SK-N-SH (cell line): ENCODE measurements around the gene EPB41L4B.

Source experiments
- CHD2 ChIP-seq: fragments of 150-350 bp; IDR thresholded peaks from 2 replicates; pipeline ENCODE4 v1.6.1; 2018; ENCODE audit warnings: low read length; ENCODE audit not compliant: partially characterized antibody
- FOXM1 ChIP-seq: IDR thresholded peaks from 2 replicates; pipeline ENCODE4 v1.4.0; 2012; ENCODE audit warnings: low read depth, mild to moderate bottlenecking
- GABPA ChIP-seq: IDR thresholded peaks from 2 replicates; pipeline ENCODE4 v1.4.0; 2012; ENCODE audit warnings: low read depth, mild to moderate bottlenecking
- JUND ChIP-seq: IDR thresholded peaks from 2 replicates; pipeline ENCODE4 v1.4.0; 2012
- MAX ChIP-seq: IDR thresholded peaks from 2 replicates; pipeline ENCODE4 v1.4.0; 2012; ENCODE audit warnings: low read depth
- POLR2AphosphoS5 ChIP-seq: IDR thresholded peaks from 2 replicates; pipeline ENCODE4 v1.6.1; 2012; ENCODE audit warnings: low read depth, low read length
- TEAD4 ChIP-seq: IDR thresholded peaks from 2 replicates; pipeline ENCODE4 v1.4.0; 2012; ENCODE audit warnings: mild to moderate bottlenecking, borderline replicate concordance; ENCODE audit not compliant: insufficient read depth
- ZBTB33 ChIP-seq: IDR thresholded peaks from 2 replicates; pipeline ENCODE4 v1.4.0; 2012; ENCODE audit warnings: low read depth, borderline replicate concordance
- TF ChIP-seq, protein P1 (sequence below): fragments of 200-600 bp; sonication (generic); IDR thresholded peaks from 2 replicates; pipeline ENCODE4 v1.6.1; 2017; ENCODE audit warnings: antibody characterized with exemption, mild to moderate bottlenecking, moderate library complexity
- TF ChIP-seq, protein P2 (sequence below): IDR thresholded peaks from 2 replicates; pipeline ENCODE4 v1.6.1; 2012; ENCODE audit warnings: mild to moderate bottlenecking, low read depth, low read length, moderate library complexity
- TF ChIP-seq, protein P3 (sequence below): fragments of 150-350 bp; IDR thresholded peaks from 2 replicates; pipeline ENCODE4 v1.6.1; 2017; ENCODE audit warnings: antibody characterized with exemption, low read length, low read depth, borderline replicate concordance

GRCh38 chr9:109255394-109255793 is 65.5 kb downstream of the EPB41L4B start:
- no peak for TF ChIP-seq GABPA
- TF ChIP-seq, protein P1, sequence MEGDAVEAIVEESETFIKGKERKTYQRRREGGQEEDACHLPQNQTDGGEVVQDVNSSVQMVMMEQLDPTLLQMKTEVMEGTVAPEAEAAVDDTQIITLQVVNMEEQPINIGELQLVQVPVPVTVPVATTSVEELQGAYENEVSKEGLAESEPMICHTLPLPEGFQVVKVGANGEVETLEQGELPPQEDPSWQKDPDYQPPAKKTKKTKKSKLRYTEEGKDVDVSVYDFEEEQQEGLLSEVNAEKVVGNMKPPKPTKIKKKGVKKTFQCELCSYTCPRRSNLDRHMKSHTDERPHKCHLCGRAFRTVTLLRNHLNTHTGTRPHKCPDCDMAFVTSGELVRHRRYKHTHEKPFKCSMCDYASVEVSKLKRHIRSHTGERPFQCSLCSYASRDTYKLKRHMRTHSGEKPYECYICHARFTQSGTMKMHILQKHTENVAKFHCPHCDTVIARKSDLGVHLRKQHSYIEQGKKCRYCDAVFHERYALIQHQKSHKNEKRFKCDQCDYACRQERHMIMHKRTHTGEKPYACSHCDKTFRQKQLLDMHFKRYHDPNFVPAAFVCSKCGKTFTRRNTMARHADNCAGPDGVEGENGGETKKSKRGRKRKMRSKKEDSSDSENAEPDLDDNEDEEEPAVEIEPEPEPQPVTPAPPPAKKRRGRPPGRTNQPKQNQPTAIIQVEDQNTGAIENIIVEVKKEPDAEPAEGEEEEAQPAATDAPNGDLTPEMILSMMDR = no peak
- no peak for TF ChIP-seq ZBTB33
- TF ChIP-seq CHD2 = no peak
- TF ChIP-seq, protein P2, sequence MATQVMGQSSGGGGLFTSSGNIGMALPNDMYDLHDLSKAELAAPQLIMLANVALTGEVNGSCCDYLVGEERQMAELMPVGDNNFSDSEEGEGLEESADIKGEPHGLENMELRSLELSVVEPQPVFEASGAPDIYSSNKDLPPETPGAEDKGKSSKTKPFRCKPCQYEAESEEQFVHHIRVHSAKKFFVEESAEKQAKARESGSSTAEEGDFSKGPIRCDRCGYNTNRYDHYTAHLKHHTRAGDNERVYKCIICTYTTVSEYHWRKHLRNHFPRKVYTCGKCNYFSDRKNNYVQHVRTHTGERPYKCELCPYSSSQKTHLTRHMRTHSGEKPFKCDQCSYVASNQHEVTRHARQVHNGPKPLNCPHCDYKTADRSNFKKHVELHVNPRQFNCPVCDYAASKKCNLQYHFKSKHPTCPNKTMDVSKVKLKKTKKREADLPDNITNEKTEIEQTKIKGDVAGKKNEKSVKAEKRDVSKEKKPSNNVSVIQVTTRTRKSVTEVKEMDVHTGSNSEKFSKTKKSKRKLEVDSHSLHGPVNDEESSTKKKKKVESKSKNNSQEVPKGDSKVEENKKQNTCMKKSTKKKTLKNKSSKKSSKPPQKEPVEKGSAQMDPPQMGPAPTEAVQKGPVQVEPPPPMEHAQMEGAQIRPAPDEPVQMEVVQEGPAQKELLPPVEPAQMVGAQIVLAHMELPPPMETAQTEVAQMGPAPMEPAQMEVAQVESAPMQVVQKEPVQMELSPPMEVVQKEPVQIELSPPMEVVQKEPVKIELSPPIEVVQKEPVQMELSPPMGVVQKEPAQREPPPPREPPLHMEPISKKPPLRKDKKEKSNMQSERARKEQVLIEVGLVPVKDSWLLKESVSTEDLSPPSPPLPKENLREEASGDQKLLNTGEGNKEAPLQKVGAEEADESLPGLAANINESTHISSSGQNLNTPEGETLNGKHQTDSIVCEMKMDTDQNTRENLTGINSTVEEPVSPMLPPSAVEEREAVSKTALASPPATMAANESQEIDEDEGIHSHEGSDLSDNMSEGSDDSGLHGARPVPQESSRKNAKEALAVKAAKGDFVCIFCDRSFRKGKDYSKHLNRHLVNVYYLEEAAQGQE = no peak
- TF ChIP-seq JUND = no peak
- TF ChIP-seq, protein P3, sequence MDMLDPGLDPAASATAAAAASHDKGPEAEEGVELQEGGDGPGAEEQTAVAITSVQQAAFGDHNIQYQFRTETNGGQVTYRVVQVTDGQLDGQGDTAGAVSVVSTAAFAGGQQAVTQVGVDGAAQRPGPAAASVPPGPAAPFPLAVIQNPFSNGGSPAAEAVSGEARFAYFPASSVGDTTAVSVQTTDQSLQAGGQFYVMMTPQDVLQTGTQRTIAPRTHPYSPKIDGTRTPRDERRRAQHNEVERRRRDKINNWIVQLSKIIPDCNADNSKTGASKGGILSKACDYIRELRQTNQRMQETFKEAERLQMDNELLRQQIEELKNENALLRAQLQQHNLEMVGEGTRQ = no peak
- no peak for TF ChIP-seq POLR2AphosphoS5
- TF ChIP-seq TEAD4 = no peak
- TF ChIP-seq MAX = no peak
- no peak for TF ChIP-seq FOXM1
